HG03159 (cell line): ENCODE measurements around the gene FADS1.

Source experiments
- ATAC-seq: cut with Tn5 transposase; IDR thresholded peaks from one replicate; pipeline ENCODE4 v1.9.1; 2021; ENCODE audit warnings: mild to moderate bottlenecking, moderate library complexity; ENCODE audit not compliant: unreplicated experiment

Gene FADS1

GRCh38 chr11:61778357-61778886, 38.4 kb downstream of the FADS1 start:
- ATAC-seq = no peak

DNA sequence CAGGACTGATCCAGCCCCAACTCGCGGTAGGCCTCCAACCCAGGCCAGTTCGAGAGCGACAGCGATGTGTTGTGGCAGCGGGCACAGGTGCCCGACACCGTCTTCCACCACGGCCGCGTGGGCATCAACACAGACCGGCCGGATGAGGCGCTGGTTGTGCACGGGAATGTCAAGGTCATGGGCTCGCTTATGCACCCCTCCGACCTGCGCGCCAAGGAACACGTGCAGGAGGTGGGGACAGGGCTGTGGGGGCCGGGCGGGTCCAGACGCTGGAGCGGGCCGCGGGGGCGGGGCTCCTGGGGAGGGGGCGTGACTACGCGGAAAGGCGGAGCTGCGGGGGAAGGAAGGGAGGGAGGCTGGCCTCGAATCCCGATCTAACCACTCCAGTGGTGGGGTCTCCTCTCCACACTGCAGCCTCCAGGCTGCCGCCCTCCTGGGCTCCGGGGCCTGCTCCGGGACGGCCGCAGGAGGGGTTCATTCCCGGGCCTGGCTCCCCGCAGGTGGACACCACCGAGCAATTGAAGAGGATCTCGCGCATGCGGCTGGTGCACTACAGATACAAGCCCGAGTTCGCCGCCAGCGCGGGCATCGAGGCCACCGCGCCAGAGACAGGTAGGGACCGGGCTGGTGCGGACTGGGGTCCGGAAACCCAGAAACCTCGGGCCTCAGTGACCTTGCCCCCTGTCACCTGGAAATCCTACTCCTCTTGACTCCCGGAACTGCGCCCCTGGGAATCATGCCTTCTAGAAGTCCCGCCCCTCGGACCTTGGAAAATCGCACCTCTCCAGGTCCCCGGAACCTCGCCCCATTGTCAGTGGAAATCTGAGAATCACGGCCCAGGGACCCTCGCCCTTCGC, 39.3 kb downstream of the FADS1 start:
- ATAC-seq = no peak

DNA sequence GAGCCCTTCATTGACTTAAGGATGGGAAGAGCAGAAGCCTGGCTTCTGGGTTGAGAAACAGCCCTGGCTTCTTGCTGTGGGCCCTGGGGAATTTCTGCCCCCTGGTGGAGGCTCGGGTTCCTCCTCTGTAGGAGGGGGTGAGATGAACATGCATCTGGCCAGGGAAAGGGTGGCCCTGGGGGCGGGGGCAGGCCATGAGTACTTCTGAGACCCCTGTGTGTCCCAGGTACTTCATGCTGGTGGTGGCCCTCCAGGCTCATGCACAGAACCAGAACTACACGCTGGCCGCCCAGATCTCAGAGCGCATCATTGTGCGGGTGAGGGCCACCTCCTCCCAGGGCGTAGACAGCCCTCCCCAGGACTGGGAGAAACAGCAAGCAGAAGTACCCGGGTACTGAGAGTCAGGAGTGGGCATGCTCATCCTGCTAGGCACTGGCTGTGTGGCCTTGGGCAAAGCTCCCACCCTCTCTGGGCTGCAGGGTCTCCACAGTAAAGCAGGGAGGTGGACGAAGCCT, 40.2 kb downstream of the FADS1 start:
- ATAC-seq = no peak

- no peak for ATAC-seq
Measured at GRCh38 chr11:61775606-61776554, 40.9 kb downstream of the FADS1 start.

GRCh38 chr11:61775106-61775505, 41.7 kb downstream of the FADS1 start:
- no peak for ATAC-seq

DNA sequence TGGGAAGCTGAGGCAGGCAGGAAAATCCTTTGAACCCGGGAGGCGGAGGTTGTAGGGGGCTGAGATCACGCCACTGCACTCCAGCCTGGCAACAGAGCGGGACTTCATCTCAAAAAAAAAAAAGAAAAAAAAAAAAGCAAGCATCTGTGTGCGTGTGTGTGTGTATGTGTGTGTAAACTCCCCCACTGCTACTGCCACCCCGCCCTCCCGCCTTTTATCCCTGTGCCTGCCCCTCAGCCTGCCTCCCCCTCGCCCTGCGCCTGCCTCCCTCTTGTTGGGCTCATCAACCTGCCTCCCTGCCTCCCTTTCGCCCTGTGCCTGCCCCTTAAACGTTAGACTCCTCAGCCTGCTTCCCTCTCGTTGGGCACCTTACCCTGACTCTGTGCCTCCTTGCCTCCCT, 42.4 kb downstream of the FADS1 start:
- ATAC-seq = no peak

DNA sequence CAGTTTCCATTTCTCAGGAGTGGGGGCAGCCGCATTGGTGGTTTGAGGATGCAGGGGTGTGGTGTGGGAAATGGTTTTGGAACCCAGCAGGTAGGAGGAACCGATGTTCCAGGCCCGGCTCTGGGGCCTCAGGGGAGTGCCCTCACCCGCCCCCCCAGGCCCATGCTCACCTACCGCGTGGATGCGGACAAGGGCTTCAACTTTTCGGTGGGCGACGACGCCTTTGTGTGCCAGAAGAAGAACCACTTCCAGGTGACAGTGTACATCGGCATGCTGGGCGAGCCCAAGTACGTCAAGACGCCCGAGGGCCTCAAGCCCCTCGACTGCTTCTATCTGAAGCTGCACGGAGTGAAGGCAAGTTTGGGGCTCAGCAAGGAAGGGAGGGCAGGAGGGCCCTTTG, 43.0 kb downstream of the FADS1 start:
- no peak for ATAC-seq

- ATAC-seq = no peak
Measured at GRCh38 chr11:61773356-61773755, 43.4 kb downstream of the FADS1 start.

DNA sequence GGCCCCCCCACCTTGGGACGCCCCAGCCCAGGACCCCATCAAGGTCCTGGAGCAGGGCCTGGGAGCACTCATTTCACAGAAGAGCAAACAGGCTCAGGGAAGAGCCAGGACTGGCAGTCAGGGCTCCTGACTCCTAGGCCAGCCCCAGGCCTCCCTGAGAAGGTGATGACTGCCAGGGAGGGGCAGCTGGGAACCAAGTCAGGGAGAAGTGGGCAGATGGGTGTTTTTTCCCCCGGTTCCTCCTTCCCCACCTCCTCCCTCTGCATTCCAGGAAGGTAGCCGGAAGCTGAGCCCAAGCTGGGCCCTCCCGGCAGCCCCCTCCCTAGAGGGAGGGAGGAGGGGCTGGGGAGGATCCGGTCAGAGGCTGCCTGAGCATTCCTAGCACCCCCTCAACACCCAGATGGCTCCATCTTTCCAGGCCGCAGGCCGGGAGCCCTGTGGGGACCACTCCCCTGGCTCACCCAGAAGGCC, 44.8 kb downstream of the FADS1 start:
- no peak for ATAC-seq

- ATAC-seq = no peak
Measured at GRCh38 chr11:61771195-61771894, 45.5 kb downstream of the FADS1 start.

GRCh38 chr11:61769946-61770683, 46.7 kb downstream of the FADS1 start:
- ATAC-seq = no peak

DNA sequence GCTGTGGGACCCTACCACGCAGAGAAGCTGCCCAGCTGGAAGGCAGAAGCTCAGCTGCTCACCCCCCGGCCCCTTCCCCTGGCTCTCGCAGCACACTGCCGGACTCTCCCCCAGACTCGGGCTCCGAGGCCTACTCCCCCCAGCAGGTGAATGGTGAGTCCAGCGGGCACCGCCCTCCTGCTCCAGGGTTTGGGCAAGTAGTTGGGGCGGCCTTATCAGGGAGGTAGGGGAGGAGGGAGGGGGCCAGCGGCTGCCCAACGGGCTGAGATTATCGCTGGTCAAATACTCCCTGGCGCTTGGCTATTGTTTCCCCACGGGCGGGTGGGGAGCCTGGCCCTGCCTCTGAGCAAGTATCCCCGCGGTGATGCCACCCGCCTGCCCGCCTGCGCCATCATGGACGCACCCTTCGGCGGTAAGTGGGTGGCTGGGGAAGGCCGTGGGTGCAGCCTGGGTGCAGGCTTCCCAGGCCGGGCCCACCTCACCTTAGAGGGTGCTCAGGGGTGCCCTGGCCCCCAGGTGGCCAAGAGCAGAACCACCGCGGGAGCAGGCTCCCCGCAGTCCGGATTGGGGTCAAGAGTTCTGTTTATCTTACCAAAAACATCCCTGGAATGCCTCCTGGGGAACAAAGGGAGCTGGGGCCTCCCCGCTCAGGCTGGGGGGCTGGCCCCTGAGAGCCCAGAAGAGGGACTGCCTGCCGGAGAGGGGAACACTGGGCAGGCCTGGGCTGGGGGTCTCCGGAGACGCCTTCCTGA, 47.5 kb downstream of the FADS1 start:
- no peak for ATAC-seq

GRCh38 chr11:61768376-61769076, 48.3 kb downstream of the FADS1 start:
- ATAC-seq = no peak

GRCh38 chr11:61766353-61766841, 50.4 kb downstream of the FADS1 start:
- no peak for ATAC-seq

GRCh38 chr11:61765550-61766253, 51.1 kb downstream of the FADS1 start:
- ATAC-seq = no peak

- ATAC-seq = no peak
Measured at GRCh38 chr11:61764606-61765260, 52.1 kb downstream of the FADS1 start.

- ATAC-seq = no peak
Measured at GRCh38 chr11:61763930-61764605, 52.7 kb downstream of the FADS1 start.
